Keratinocyte (primary cell): ENCODE data around the gene COX8A.

Experiments
- EZH2 ChIP-seq: IDR thresholded peaks from one replicate; pipeline ENCODE4 v1.6.1; 2012; ENCODE audit warnings: inconsistent platforms, mild to moderate bottlenecking, low read length, moderate library complexity
- TF ChIP-seq, protein P1 (sequence below), 3 experiments: IDR thresholded peaks in 1 of 3; conservative IDR thresholded peaks in 1 of 3; optimal IDR thresholded peaks in 1 of 3; 2 replicates in 2 of 3; 3 replicates in 1 of 3; pipeline versions ENCODE3 to v1.5.1; 2011; ENCODE audit warnings: low read length in 3 of 3, mild to moderate bottlenecking in 3 of 3, moderate library complexity in 2 of 3, control low read depth in 1 of 3, inconsistent platforms in 1 of 3; ENCODE audit not compliant: insufficient read depth in 2 of 3; ENCODE audit errors: extremely low read depth in 1 of 3

DNA sequence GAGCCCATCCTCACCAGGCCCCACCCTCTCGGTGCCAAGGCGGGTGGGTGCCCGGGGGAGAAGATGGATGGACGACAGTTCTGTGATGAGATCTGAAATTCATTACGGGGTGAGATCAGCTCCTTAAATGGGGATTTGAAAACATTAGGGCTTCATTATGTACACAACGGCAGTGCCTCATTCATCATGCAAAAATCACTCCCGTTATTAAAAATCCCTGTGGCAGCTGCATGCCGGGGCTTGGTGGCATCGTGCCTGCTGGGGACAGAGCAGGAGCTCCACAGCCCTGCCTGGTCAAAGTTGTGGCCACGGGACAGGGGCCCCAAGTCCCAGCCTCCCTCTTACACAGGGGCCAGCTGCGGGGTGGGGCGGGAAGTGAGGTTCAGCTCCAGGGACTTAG is 32.0 kb downstream of the COX8A start:
- TF ChIP-seq EZH2, result no peak
- TF ChIP-seq, protein P1, sequence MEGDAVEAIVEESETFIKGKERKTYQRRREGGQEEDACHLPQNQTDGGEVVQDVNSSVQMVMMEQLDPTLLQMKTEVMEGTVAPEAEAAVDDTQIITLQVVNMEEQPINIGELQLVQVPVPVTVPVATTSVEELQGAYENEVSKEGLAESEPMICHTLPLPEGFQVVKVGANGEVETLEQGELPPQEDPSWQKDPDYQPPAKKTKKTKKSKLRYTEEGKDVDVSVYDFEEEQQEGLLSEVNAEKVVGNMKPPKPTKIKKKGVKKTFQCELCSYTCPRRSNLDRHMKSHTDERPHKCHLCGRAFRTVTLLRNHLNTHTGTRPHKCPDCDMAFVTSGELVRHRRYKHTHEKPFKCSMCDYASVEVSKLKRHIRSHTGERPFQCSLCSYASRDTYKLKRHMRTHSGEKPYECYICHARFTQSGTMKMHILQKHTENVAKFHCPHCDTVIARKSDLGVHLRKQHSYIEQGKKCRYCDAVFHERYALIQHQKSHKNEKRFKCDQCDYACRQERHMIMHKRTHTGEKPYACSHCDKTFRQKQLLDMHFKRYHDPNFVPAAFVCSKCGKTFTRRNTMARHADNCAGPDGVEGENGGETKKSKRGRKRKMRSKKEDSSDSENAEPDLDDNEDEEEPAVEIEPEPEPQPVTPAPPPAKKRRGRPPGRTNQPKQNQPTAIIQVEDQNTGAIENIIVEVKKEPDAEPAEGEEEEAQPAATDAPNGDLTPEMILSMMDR (optimal IDR thresholded peaks at IDR 0.05 in 1 of 3, IDR thresholded peaks at IDR 0.05 in 1 of 3, conservative IDR thresholded peaks at IDR 0.05 in 1 of 3; ENCODE audit: extremely low read depth in 1 of 3, insufficient read depth in 2 of 3, low read length in 3 of 3), result no peak
